Panc1 (cell line): ENCODE measurements around the gene PDCL3.

Experiments used
- POLR2AphosphoS5 ChIP-seq: IDR thresholded peaks from 2 replicates; pipeline ENCODE4 v1.6.1; 2012; ENCODE audit warnings: mild to moderate bottlenecking, low read depth, low read length, moderate library complexity
- REST ChIP-seq, 2 experiments: IDR thresholded peaks; 2 replicates each; pipeline ENCODE4 v1.6.1; 2011 to 2012; ENCODE audit warnings: low read depth in 2 of 2, control low read depth in 1 of 2, low read length in 1 of 2, mild to moderate bottlenecking in 1 of 2, moderate library complexity in 1 of 2; ENCODE audit not compliant: insufficient read depth in 1 of 2
- TF ChIP-seq, protein P1 (sequence below): fragments of 450-650 bp; IDR thresholded peaks from 2 replicates; pipeline ENCODE4 v1.5.1; 2017; ENCODE audit warnings: mild to moderate bottlenecking

- TF ChIP-seq, protein P1, sequence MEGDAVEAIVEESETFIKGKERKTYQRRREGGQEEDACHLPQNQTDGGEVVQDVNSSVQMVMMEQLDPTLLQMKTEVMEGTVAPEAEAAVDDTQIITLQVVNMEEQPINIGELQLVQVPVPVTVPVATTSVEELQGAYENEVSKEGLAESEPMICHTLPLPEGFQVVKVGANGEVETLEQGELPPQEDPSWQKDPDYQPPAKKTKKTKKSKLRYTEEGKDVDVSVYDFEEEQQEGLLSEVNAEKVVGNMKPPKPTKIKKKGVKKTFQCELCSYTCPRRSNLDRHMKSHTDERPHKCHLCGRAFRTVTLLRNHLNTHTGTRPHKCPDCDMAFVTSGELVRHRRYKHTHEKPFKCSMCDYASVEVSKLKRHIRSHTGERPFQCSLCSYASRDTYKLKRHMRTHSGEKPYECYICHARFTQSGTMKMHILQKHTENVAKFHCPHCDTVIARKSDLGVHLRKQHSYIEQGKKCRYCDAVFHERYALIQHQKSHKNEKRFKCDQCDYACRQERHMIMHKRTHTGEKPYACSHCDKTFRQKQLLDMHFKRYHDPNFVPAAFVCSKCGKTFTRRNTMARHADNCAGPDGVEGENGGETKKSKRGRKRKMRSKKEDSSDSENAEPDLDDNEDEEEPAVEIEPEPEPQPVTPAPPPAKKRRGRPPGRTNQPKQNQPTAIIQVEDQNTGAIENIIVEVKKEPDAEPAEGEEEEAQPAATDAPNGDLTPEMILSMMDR: no peak
- TF ChIP-seq POLR2AphosphoS5 (no peak), REST (IDR thresholded peaks at IDR 0.05; ENCODE audit: insufficient read depth in 1 of 2, low read depth in 2 of 2, low read length in 1 of 2) (no peak)
Observed at GRCh38 chr2:100513650-100514049, 49.1 kb upstream of the PDCL3 start.
